ENCODE results near the gene THADA.
A peak's percentile ranks its signal among the peaks of the same experiment; 100 is the strongest.

Gene THADA, protein sequence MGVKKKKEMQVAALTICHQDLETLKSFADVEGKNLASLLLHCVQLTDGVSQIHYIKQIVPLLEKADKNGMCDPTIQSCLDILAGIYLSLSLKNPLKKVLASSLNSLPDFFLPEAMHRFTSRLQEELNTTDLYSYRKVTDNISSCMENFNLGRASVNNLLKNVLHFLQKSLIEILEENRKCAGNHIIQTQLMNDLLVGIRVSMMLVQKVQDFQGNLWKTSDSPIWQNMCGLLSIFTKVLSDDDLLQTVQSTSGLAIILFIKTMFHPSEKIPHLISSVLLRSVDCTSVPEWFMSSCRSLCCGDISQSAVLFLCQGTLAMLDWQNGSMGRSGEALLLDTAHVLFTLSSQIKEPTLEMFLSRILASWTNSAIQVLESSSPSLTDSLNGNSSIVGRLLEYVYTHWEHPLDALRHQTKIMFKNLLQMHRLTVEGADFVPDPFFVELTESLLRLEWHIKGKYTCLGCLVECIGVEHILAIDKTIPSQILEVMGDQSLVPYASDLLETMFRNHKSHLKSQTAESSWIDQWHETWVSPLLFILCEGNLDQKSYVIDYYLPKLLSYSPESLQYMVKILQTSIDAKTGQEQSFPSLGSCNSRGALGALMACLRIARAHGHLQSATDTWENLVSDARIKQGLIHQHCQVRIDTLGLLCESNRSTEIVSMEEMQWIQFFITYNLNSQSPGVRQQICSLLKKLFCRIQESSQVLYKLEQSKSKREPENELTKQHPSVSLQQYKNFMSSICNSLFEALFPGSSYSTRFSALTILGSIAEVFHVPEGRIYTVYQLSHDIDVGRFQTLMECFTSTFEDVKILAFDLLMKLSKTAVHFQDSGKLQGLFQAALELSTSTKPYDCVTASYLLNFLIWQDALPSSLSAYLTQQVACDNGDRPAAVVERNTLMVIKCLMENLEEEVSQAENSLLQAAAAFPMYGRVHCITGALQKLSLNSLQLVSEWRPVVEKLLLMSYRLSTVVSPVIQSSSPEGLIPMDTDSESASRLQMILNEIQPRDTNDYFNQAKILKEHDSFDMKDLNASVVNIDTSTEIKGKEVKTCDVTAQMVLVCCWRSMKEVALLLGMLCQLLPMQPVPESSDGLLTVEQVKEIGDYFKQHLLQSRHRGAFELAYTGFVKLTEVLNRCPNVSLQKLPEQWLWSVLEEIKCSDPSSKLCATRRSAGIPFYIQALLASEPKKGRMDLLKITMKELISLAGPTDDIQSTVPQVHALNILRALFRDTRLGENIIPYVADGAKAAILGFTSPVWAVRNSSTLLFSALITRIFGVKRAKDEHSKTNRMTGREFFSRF (N-terminal part only)

DNA sequence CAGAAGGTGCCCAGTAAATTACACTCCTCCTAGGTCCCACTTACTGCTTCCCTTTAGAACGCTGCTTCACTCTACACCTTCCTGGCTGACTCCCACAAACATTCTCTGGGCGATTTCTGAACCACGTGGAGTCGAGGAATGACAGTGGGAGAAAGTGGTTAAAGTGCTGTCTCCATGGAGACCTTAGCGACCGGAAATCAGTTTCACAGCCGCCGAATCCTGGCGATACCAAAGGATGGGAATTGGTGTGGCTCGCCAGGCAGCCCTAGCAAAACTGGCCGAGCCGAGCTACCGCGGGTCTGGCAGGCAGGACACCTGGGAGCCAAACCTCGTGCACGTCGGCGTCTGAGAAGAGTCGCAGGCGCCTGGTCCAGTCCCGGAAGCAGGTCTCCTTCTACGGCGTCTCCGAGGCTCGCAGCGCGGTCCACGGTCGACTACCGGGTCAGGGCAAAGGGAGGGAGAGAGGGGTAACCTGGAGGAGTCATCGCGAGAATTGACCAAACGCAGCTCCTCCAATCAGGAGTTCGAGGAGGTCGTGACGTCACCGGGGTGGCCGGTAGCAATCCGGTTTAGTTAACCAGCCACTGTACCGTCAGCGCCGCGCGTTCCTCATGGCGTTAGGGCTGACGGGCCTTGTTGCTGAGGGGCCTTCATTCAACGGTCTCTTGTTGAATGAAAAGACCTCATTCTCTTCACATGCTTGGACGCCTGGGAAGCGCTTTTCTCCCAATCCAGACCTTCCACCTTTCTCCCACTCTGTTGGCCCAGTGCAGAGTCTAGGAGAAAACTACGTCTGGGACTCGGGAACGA, at the start of gene THADA:
THADA (minus strand) TSS at position 436 of the 810 bp plus-strand sequence. CDS start 3,646 bp downstream, outside the sequence.
- ChIA-PET POLR2A (interaction anchor here (0.6 to 1.8 kb wide), 21 partner anchors 9 to 416 kb away, joined by 3 to 21 read pairs (median 4); no protein-coding TSS in a partner anchor), CTCF (interaction anchor here (1.3 kb wide), 1 partner anchor 13 kb away, joined by 9 read pairs; no protein-coding TSS in a partner anchor)
- peak; percentile 98 for DNase-seq (ENCODE audit: extremely low spot score)
- TF ChIP-seq NFRKB (IDR thresholded peaks at IDR 0.05) (peak; percentile 74; the same call in 1 of the 2 replicates), LEF1 (IDR thresholded peaks at IDR 0.05; ENCODE audit: borderline replicate concordance) (no peak), CTBP1 (IDR thresholded peaks at IDR 0.05; ENCODE audit: borderline replicate concordance) (no peak), SUZ12 (IDR thresholded peaks at IDR 0.05) (no peak), FOXA1 (IDR thresholded peaks at IDR 0.05) (no peak), ELF4 (IDR thresholded peaks at IDR 0.05) (peak; percentile 75), HDGF (IDR thresholded peaks at IDR 0.05; ENCODE audit: borderline replicate concordance) (no peak), PKNOX1 (IDR thresholded peaks at IDR 0.05) (no peak), ZNF384 (IDR thresholded peaks at IDR 0.05) (no peak), SP1 (IDR thresholded peaks at IDR 0.05) (no peak), TARDBP (IDR thresholded peaks at IDR 0.05) (no peak), FOXK2 (IDR thresholded peaks at IDR 0.05) (no peak), BHLHE40 (IDR thresholded peaks at IDR 0.05; ENCODE audit: borderline replicate concordance) (no peak), FOXM1 (IDR thresholded peaks at IDR 0.05; ENCODE audit: borderline replicate concordance) (no peak), L3MBTL2 (conservative IDR thresholded peaks at IDR 0.05) (peak; percentile 90), ARNT (IDR thresholded peaks at IDR 0.05) (no peak)

DNA sequence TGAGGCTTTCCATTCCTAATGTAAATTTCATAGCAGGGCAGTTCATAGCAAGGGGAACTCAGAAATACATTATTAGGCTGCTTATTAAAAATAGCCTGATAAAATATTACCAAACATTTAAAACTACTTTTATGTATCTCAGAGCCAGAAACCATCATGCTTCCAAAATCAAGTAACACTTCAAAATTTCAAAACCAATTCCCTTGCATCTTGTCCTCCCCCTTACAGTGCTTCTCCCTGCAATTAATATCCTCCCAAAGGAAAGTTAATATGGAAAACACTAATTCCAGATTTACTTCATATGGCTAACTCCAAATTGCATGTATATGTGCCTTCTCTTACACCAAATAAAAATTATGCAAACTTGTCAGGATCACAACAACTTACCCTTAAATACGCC, 47.8 kb upstream of the THADA start:
- DNase-seq (ENCODE audit: extremely low spot score), result no peak
- ChIA-PET POLR2A (no interaction called here), CTCF (no interaction called here)

GRCh38 chr2:43642363-43642762, 46.5 kb upstream of the THADA start:
- DNase-seq (ENCODE audit: extremely low spot score), result no peak
- POLR2A ChIA-PET, result no interaction called here
- TF ChIP-seq SUZ12 (IDR thresholded peaks at IDR 0.05), result no peak
- TF ChIP-seq FOXM1 (IDR thresholded peaks at IDR 0.05; ENCODE audit: borderline replicate concordance), result no peak
- no peak for TF ChIP-seq CTBP1 (IDR thresholded peaks at IDR 0.05; ENCODE audit: borderline replicate concordance)
- 0 out of 2 replicates have a peak, but pooled peaks have one; percentile 20 for TF ChIP-seq PKNOX1 (IDR thresholded peaks at IDR 0.05)
- no peak for TF ChIP-seq HDGF (IDR thresholded peaks at IDR 0.05; ENCODE audit: borderline replicate concordance)
- no peak for TF ChIP-seq NFRKB (IDR thresholded peaks at IDR 0.05)
- no peak for TF ChIP-seq LEF1 (IDR thresholded peaks at IDR 0.05; ENCODE audit: borderline replicate concordance)
- CTCF ChIA-PET, result no interaction called here

More for the DNA sequence above, 47.8 kb upstream of the THADA start:
- TF ChIP-seq HDGF (IDR thresholded peaks at IDR 0.05; ENCODE audit: borderline replicate concordance), result no peak

DNA sequence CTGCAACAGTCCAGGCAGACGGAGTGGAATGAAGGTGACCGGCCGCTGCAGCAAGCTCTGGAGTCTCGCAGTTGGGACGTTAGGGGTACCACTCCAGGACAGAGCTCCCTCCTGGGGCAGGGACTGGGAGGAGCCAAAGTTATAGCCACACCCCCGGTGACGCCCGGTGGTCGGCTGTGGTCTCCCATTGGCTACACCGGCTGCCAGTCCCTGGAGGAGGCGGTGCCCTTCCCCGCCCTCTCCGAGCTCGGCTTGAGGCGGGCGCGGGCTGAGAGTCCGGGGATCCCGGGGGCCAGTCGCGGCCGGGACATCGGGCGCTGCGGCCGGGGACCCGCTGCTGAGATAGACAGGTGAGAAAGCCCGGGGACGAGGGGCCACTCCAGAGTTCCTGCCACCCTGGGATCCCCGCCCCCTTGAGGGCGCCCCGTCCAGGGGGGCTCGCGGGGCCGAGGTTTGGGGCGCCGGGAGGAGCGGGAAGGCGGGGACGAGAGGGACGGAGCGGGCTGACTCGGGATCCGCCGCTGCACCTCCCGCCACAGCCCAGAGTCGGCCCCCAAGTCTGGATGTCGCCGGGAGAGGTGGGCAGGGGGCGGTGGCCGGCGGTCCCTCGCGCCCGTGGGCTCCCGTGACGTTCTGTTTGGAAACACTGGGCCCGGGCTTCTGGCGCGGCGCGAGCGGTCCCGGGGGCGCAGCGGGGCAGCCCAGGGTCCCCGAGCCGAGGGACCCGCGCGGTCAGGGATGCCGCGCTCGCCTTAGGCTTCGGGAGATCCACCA, 41.4 kb upstream of the THADA start, which contains the start of gene PLEKHH2:
PLEKHH2 (plus strand) TSS at position 231 of the 774 bp plus-strand sequence. CDS start 7,414 bp downstream, outside the sequence.
- peak; percentile 60; the same call in 1 of the 2 replicates for TF ChIP-seq SP1 (IDR thresholded peaks at IDR 0.05)
- TF ChIP-seq BHLHE40 (IDR thresholded peaks at IDR 0.05; ENCODE audit: borderline replicate concordance), result no peak
- TF ChIP-seq PKNOX1 (IDR thresholded peaks at IDR 0.05), result peak; percentile 99
- peak; percentile 98 for DNase-seq (ENCODE audit: extremely low spot score)
- CTCF ChIA-PET, result no interaction called here
- POLR2A ChIA-PET, result interaction anchor here (0.7 to 1.8 kb wide), 7 partner anchors 14 to 161 kb away, joined by 3 to 6 read pairs (median 3); partner anchors contain the start of genes C1GALT1C1L and DYNC2LI1
